GM23338 (cell line): ENCODE results near the gene HPRT1. TPM values are rescaled to one million over a fixed set of nuclear protein-coding genes. Genes with fewer than 3 reads are reported as not detected.

Source experiments
- ATAC-seq: fragments of 200-7000 bp; cut with Tn5 transposase; 3 replicates; pipeline ENCODE4 v1.9.1; 2020
- DNase-seq: peaks from one replicate; pipeline ENCODE4 v3.0.0-alpha.2; 2015; ENCODE audit warnings: low spot score
- H2AFZ ChIP-seq: fragments of 200-600 bp; sonication (generic); 2 replicates; pipeline ENCODE4 v1.8.0; 2016; ENCODE audit warnings: antibody characterized with exemption, mild to moderate bottlenecking, moderate library complexity
- H3F3A ChIP-seq: fragments of 200-600 bp; sonication (generic); replicated peaks from 2 replicates; pipeline ENCODE4 v1.8.0; 2017; ENCODE audit warnings: antibody characterized with exemption, mixed run types, low read depth
- H3K27ac ChIP-seq: fragments of 200-600 bp; sonication (generic); 2 replicates; pipeline ENCODE4 v1.6.1; 2016; ENCODE audit warnings: low read depth
- H3K27me3 ChIP-seq: fragments of 200-600 bp; sonication (generic); 2 replicates; pipeline ENCODE4 v1.8.0; 2016; ENCODE audit warnings: mild to moderate bottlenecking, mixed run types, moderate library complexity; ENCODE audit not compliant: insufficient read depth
- H3K36me3 ChIP-seq: fragments of 200-600 bp; sonication (generic); 2 replicates; pipeline ENCODE4 v1.8.0; 2016; ENCODE audit warnings: mild to moderate bottlenecking; ENCODE audit not compliant: insufficient read depth
- H3K4me1 ChIP-seq: fragments of 200-600 bp; sonication (generic); 2 replicates; pipeline ENCODE4 v1.8.0; 2016; ENCODE audit warnings: mild to moderate bottlenecking, moderate library complexity; ENCODE audit not compliant: insufficient read depth
- H3K4me2 ChIP-seq: fragments of 200-600 bp; sonication (generic); 2 replicates; pipeline ENCODE4 v1.7.1; 2017; ENCODE audit warnings: mixed run types
- H3K4me3 ChIP-seq: fragments of 200-600 bp; sonication (generic); 2 replicates; pipeline ENCODE4 v1.6.1; 2016; ENCODE audit warnings: mixed run types
- H3K79me2 ChIP-seq: fragments of 200-600 bp; sonication (generic); replicated peaks from 2 replicates; pipeline ENCODE4 v1.8.0; 2017; ENCODE audit warnings: mild to moderate bottlenecking; ENCODE audit not compliant: insufficient read depth
- H3K9me2 ChIP-seq: fragments of 200-600 bp; sonication (generic); 2 replicates; pipeline ENCODE4 v1.8.0; 2017; ENCODE audit not compliant: insufficient read depth
- H4K20me1 ChIP-seq: fragments of 200-600 bp; sonication (generic); replicated peaks from 2 replicates; pipeline ENCODE4 v1.8.0; 2017; ENCODE audit warnings: mild to moderate bottlenecking; ENCODE audit not compliant: insufficient read depth
- H3K27ac Mint-ChIP-seq: 2 replicates; pipeline ENCODE4 v1.8.0; 2020; ENCODE audit warnings: inconsistent platforms, mild to moderate bottlenecking, moderate library complexity, mixed read lengths
- H3K27me3 Mint-ChIP-seq: 3 replicates; pipeline ENCODE4 v1.8.0; 2022; ENCODE audit warnings: low read depth, mild to moderate bottlenecking, moderate library complexity, mixed read lengths, inconsistent platforms; ENCODE audit not compliant: insufficient read depth, poor library complexity
- H3K36me3 Mint-ChIP-seq: 3 replicates; pipeline ENCODE4 v1.8.0; 2021; ENCODE audit warnings: low read depth, mild to moderate bottlenecking, inconsistent platforms, moderate library complexity, mixed read lengths
- H3K4me1 Mint-ChIP-seq: 3 replicates; pipeline ENCODE4 v1.8.0; 2020; ENCODE audit warnings: mild to moderate bottlenecking, inconsistent platforms, mixed read lengths
- H3K4me3 Mint-ChIP-seq: 3 replicates; pipeline ENCODE4 v1.8.0; 2021; ENCODE audit warnings: moderate library complexity, mild to moderate bottlenecking, inconsistent platforms, mixed read lengths
- H3K9me3 Mint-ChIP-seq: 3 replicates; pipeline ENCODE4 v1.8.0; 2020; ENCODE audit warnings: moderate library complexity, mild to moderate bottlenecking, inconsistent platforms, mixed read lengths
- CREB1 ChIP-seq: fragments of 250-450 bp; sonication (Bioruptor Pico); IDR thresholded peaks from 2 replicates; pipeline ENCODE4 v1.5.0; 2020; ENCODE audit warnings: low read depth, mild to moderate bottlenecking, moderate library complexity
- EZH2 ChIP-seq: fragments of 200-600 bp; sonication (generic); IDR thresholded peaks from one replicate; pipeline ENCODE4 v1.8.0; 2017; ENCODE audit warnings: antibody characterized with exemption, mild to moderate bottlenecking, low read depth; ENCODE audit not compliant: unreplicated experiment
- EZH2phosphoT487 ChIP-seq: fragments of 200-600 bp; sonication (generic); IDR thresholded peaks from one replicate; pipeline ENCODE4 v1.8.1; 2018; ENCODE audit warnings: antibody characterized with exemption; ENCODE audit not compliant: unreplicated experiment
- JUNB ChIP-seq: IDR thresholded peaks from one replicate; pipeline ENCODE4 v1.6.1; 2016; ENCODE audit warnings: antibody characterized with exemption; ENCODE audit not compliant: unreplicated experiment
- NANOG ChIP-seq: IDR thresholded peaks from 2 replicates; pipeline ENCODE4 v1.6.1; 2016; ENCODE audit warnings: antibody characterized with exemption, borderline replicate concordance
- POLR2AphosphoS5 ChIP-seq: IDR thresholded peaks from 2 replicates; pipeline ENCODE4 v1.6.1; 2016; ENCODE audit warnings: antibody characterized with exemption, low read depth
- STAT1 ChIP-seq: IDR thresholded peaks from one replicate; pipeline ENCODE4 v1.6.1; 2016; ENCODE audit warnings: antibody characterized with exemption; ENCODE audit not compliant: unreplicated experiment
- ZNF114 ChIP-seq: fragments of 250-450 bp; sonication (Bioruptor Pico); IDR thresholded peaks from 2 replicates; pipeline ENCODE4 v1.5.0; 2020; ENCODE audit warnings: mild to moderate bottlenecking, moderate library complexity
- ZNF331 ChIP-seq: fragments of 250-450 bp; sonication (Bioruptor Pico); IDR thresholded peaks from 2 replicates; pipeline ENCODE4 v1.5.0; 2020; ENCODE audit warnings: low read depth, mild to moderate bottlenecking, moderate library complexity
- polyA plus RNA-seq: library from polyadenylated mRNA; unstranded; fragments of >200 nt; fragmentation: Nextera tagmentation; extraction: Ambion mirVana; gene quantifications from 2 replicates; pipeline ENCODE4 v1.2.1, GENCODE V29; 2016
- total RNA-seq: library from RNA; depleted of rRNA; stranded (reverse); fragments of >200 nt; shearing (Covaris generic); gene quantifications from 2 replicates; pipeline ENCODE4 v1.2.3, GENCODE V29; 2014
- TF ChIP-seq, protein P1 (sequence below): IDR thresholded peaks from 2 replicates; pipeline ENCODE4 v1.6.1; 2016; ENCODE audit warnings: antibody characterized with exemption
- TF ChIP-seq, protein P2 (sequence below), 2 experiments: fragments of 200-600 bp in 1 of 2; sonication (generic) in 1 of 2; conservative IDR thresholded peaks; 2 replicates each; pipeline versions ENCODE4 v1.5.1 to v1.6.1; 2016 to 2017; ENCODE audit warnings: antibody characterized with exemption in 2 of 2, low read depth in 2 of 2, mild to moderate bottlenecking in 2 of 2, moderate library complexity in 1 of 2
- TF ChIP-seq, protein P3 (sequence below): fragments of 250-450 bp; sonication (Bioruptor Pico); IDR thresholded peaks from 2 replicates; pipeline ENCODE4 v1.5.0; 2020; ENCODE audit warnings: mild to moderate bottlenecking, moderate library complexity
- TF ChIP-seq, protein P4 (sequence below): IDR thresholded peaks from one replicate; pipeline ENCODE4 v1.6.1; 2018; ENCODE audit warnings: antibody characterized with exemption; ENCODE audit not compliant: unreplicated experiment

Gene HPRT1
- total and polyA plus RNA-seq, 2 experiments from 2014 or later: 27.0 to 79.4 TPM

DNA sequence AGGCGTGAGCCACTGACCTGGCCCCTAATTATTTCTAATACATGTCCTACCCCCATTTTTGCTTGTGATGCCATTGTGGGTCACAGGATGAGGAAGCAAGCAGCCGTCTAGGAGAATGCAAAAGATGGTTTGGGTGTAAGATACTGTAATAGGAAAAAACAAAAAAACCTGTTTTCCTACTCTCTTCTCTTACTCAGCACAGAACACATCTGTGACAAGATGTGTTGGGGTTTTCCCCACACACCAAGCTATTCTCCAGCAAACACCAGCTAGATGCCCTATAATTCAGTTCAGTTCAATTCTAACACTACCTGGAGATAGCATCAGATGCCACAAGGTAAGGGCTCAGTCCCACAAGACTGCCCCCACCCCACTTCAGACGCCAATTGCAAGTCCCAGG is 15.3 kb upstream of the HPRT1 start:
- Histone ChIP-seq H3K79me2 (no peaks in the 10 kb centered on the region), H3K4me3 (no peak overlapping the region), H3F3A (no peaks in the 10 kb centered on the region), H3K4me2 (no peak overlapping the region), H3K27ac (no peak overlapping the region), H2AFZ (no peak overlapping the region), H3K27me3 (no peaks in the 10 kb centered on the region), H3K9me2 (no peaks in the 10 kb centered on the region), H4K20me1 (no peaks in the 10 kb centered on the region), H3K36me3 (no peaks in the 10 kb centered on the region), H3K4me1 (no peaks in the 10 kb centered on the region)
- TF ChIP-seq POLR2AphosphoS5 (no peak), ZNF331 (CRISPR knock-in tag) (no peak), STAT1 (no peak), CREB1 (CRISPR knock-in tag) (no peak), EZH2 (no peak), JUNB (no peak), EZH2phosphoT487 (no peak), NANOG (no peak), ZNF114 (CRISPR knock-in tag) (no peak)
- TF ChIP-seq, protein P1, sequence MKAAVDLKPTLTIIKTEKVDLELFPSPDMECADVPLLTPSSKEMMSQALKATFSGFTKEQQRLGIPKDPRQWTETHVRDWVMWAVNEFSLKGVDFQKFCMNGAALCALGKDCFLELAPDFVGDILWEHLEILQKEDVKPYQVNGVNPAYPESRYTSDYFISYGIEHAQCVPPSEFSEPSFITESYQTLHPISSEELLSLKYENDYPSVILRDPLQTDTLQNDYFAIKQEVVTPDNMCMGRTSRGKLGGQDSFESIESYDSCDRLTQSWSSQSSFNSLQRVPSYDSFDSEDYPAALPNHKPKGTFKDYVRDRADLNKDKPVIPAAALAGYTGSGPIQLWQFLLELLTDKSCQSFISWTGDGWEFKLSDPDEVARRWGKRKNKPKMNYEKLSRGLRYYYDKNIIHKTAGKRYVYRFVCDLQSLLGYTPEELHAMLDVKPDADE: no peak
- TF ChIP-seq, protein P2, sequence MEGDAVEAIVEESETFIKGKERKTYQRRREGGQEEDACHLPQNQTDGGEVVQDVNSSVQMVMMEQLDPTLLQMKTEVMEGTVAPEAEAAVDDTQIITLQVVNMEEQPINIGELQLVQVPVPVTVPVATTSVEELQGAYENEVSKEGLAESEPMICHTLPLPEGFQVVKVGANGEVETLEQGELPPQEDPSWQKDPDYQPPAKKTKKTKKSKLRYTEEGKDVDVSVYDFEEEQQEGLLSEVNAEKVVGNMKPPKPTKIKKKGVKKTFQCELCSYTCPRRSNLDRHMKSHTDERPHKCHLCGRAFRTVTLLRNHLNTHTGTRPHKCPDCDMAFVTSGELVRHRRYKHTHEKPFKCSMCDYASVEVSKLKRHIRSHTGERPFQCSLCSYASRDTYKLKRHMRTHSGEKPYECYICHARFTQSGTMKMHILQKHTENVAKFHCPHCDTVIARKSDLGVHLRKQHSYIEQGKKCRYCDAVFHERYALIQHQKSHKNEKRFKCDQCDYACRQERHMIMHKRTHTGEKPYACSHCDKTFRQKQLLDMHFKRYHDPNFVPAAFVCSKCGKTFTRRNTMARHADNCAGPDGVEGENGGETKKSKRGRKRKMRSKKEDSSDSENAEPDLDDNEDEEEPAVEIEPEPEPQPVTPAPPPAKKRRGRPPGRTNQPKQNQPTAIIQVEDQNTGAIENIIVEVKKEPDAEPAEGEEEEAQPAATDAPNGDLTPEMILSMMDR (conservative IDR thresholded peaks at IDR 0.05; ENCODE audit: low read depth in 2 of 2): no peak
- TF ChIP-seq, protein P3, sequence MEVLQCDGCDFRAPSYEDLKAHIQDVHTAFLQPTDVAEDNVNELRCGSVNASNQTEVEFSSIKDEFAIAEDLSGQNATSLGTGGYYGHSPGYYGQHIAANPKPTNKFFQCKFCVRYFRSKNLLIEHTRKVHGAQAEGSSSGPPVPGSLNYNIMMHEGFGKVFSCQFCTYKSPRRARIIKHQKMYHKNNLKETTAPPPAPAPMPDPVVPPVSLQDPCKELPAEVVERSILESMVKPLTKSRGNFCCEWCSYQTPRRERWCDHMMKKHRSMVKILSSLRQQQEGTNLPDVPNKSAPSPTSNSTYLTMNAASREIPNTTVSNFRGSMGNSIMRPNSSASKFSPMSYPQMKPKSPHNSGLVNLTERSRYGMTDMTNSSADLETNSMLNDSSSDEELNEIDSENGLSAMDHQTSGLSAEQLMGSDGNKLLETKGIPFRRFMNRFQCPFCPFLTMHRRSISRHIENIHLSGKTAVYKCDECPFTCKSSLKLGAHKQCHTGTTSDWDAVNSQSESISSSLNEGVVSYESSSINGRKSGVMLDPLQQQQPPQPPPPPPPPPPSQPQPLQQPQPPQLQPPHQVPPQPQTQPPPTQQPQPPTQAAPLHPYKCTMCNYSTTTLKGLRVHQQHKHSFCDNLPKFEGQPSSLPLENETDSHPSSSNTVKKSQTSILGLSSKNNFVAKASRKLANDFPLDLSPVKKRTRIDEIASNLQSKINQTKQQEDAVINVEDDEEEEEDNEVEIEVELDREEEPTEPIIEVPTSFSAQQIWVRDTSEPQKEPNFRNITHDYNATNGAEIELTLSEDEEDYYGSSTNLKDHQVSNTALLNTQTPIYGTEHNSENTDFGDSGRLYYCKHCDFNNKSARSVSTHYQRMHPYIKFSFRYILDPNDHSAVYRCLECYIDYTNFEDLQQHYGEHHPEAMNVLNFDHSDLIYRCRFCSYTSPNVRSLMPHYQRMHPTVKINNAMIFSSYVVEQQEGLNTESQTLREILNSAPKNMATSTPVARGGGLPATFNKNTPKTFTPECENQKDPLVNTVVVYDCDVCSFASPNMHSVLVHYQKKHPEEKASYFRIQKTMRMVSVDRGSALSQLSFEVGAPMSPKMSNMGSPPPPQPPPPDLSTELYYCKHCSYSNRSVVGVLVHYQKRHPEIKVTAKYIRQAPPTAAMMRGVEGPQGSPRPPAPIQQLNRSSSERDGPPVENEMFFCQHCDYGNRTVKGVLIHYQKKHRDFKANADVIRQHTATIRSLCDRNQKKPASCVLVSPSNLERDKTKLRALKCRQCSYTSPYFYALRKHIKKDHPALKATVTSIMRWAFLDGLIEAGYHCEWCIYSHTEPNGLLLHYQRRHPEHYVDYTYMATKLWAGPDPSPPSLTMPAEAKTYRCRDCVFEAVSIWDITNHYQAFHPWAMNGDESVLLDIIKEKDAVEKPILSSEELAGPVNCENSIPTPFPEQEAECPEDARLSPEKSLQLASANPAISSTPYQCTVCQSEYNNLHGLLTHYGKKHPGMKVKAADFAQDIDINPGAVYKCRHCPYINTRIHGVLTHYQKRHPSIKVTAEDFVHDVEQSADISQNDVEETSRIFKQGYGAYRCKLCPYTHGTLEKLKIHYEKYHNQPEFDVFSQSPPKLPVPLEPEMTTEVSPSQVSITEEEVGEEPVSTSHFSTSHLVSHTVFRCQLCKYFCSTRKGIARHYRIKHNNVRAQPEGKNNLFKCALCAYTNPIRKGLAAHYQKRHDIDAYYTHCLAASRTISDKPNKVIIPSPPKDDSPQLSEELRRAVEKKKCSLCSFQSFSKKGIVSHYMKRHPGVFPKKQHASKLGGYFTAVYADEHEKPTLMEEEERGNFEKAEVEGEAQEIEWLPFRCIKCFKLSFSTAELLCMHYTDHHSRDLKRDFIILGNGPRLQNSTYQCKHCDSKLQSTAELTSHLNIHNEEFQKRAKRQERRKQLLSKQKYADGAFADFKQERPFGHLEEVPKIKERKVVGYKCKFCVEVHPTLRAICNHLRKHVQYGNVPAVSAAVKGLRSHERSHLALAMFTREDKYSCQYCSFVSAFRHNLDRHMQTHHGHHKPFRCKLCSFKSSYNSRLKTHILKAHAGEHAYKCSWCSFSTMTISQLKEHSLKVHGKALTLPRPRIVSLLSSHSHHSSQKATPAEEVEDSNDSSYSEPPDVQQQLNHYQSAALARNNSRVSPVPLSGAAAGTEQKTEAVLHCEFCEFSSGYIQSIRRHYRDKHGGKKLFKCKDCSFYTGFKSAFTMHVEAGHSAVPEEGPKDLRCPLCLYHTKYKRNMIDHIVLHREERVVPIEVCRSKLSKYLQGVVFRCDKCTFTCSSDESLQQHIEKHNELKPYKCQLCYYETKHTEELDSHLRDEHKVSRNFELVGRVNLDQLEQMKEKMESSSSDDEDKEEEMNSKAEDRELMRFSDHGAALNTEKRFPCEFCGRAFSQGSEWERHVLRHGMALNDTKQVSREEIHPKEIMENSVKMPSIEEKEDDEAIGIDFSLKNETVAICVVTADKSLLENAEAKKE (CRISPR knock-in tag): no peak
- TF ChIP-seq, protein P4, sequence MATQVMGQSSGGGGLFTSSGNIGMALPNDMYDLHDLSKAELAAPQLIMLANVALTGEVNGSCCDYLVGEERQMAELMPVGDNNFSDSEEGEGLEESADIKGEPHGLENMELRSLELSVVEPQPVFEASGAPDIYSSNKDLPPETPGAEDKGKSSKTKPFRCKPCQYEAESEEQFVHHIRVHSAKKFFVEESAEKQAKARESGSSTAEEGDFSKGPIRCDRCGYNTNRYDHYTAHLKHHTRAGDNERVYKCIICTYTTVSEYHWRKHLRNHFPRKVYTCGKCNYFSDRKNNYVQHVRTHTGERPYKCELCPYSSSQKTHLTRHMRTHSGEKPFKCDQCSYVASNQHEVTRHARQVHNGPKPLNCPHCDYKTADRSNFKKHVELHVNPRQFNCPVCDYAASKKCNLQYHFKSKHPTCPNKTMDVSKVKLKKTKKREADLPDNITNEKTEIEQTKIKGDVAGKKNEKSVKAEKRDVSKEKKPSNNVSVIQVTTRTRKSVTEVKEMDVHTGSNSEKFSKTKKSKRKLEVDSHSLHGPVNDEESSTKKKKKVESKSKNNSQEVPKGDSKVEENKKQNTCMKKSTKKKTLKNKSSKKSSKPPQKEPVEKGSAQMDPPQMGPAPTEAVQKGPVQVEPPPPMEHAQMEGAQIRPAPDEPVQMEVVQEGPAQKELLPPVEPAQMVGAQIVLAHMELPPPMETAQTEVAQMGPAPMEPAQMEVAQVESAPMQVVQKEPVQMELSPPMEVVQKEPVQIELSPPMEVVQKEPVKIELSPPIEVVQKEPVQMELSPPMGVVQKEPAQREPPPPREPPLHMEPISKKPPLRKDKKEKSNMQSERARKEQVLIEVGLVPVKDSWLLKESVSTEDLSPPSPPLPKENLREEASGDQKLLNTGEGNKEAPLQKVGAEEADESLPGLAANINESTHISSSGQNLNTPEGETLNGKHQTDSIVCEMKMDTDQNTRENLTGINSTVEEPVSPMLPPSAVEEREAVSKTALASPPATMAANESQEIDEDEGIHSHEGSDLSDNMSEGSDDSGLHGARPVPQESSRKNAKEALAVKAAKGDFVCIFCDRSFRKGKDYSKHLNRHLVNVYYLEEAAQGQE: no peak
- H3K27ac Mint-ChIP-seq: no peak overlapping the region
- H3K27me3 Mint-ChIP-seq: peaks cover 3% of the 10 kb centered on the region
- H3K4me3 Mint-ChIP-seq: no peak overlapping the region
- no peaks in the 10 kb centered on the region for H3K4me1 Mint-ChIP-seq
- ATAC-seq (no peak), DNase-seq (no peak)
- no peaks in the 10 kb centered on the region for H3K36me3 Mint-ChIP-seq
- no peaks in the 10 kb centered on the region for H3K9me3 Mint-ChIP-seq
